Measurements from ENCODE around the gene GIPC3.

Gene GIPC3

DNA sequence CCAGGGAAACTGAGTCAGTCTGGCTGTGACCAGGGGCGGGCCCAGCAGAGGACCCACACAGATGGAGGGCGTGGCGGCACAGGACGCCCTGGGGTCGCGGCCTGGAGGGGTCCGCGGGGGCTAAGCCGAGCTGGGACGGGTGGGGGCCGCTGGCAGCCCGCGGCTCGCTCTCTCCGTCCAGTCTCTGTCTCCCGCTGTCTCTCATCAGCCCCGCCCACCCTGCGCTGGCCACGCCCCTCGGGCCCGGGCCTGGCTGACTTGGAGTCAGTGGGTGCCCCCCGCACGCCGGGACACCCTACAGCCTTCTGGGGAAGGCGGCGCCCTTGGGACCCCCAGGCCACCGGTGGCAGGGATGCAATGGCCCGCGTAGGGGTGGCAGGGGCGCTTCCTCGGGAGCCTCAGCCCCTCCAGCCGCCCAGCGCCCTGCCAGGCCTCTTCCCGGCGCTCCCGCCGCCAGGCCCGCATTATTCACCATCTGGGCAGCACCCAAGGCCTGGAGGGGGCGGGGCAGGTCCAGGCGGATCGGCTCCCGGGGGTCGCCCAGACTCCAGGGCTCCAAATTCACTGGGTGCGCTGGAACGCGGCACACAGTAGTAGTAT lies 21.5 kb downstream of the GIPC3 start, which contains the start of gene TBXA2R:
Gene TBXA2R (minus strand): TSS at position 186 of the 600 bp plus-strand sequence. CDS start 6,241 bp downstream, outside the sequence.
- Histone ChIP-seq H3K36me3 (ENCODE audit: control insufficient read depth, insufficient read depth, low read length) (peaks cover 19% of the 10 kb centered on the region), H3K4me3 (ENCODE audit: extremely low read depth, insufficient read depth, low read length, poor library complexity, severe bottlenecking) (peak within 1 kb of the TSS; percentile 56), H3K4me1 (ENCODE audit: control insufficient read depth, insufficient read depth, low read length, poor library complexity, severe bottlenecking) (peaks cover 26% of the 10 kb centered on the region), H3K9me3 (ENCODE audit: control insufficient read depth, low read length) (no peaks in the 10 kb centered on the region), H3K27ac (ENCODE audit: low read depth, low read length, severe bottlenecking) (peak within 1 kb of the TSS; percentile 82)
- 3 to 8% methylated on average over 42 to 44 of the region's 46 CpGs for WGBS, 2 experiments (ENCODE audit: insufficient coverage in 2 of 2)

DNA sequence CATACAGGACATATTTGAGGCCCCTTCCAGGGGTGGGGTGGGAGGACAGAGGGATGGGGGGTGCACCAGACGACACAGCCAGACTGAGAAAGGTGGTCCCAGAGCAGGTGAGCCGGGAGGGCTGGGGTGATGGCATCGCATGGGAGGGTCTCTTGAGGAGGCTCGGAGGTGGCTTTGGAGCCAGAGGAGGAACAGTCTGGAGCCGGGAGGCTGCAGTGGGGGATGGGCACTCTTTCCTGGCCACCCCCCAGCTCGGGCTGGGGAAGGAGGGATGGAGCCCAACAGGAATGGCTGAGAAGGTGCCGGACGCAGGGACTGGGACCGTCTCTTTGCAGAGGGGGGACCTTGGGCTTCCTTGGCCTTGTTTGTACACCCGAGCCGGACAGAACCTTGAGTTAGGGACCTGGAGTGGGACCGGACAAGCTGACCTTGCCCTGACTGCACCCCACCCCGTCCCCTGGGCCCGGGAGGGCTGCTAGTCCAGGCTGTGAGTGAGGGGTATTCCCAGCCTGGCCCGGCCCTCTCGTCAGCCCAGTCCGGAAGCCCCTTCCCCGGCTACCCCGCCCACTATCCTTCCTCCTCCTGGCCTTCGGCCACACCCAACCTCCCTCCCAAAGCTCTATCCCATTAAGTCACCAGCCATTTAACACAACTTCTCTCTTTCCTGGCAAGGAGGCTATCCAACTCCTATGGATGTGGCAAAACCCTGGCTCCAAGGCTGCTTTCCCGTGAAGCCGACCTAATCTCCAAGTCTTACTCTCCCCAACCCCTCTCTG lies 22.2 kb downstream of the GIPC3 start:
- Histone ChIP-seq H3K4me1 (ENCODE audit: control insufficient read depth, insufficient read depth, low read length, poor library complexity, severe bottlenecking) (peaks cover 26% of the 10 kb centered on the region), H3K4me3 (ENCODE audit: extremely low read depth, insufficient read depth, low read length, poor library complexity, severe bottlenecking) (peak overlapping the region; percentile 56), H3K27ac (ENCODE audit: low read depth, low read length, severe bottlenecking) (peak overlapping the region; percentile 82), H3K9me3 (ENCODE audit: control insufficient read depth, low read length) (no peaks in the 10 kb centered on the region), H3K36me3 (ENCODE audit: control insufficient read depth, insufficient read depth, low read length) (peaks cover 26% of the 10 kb centered on the region)
- 10 to 14% methylated on average over 16 to 20 of the region's 22 CpGs for WGBS, 2 experiments (ENCODE audit: insufficient coverage in 2 of 2)

DNA sequence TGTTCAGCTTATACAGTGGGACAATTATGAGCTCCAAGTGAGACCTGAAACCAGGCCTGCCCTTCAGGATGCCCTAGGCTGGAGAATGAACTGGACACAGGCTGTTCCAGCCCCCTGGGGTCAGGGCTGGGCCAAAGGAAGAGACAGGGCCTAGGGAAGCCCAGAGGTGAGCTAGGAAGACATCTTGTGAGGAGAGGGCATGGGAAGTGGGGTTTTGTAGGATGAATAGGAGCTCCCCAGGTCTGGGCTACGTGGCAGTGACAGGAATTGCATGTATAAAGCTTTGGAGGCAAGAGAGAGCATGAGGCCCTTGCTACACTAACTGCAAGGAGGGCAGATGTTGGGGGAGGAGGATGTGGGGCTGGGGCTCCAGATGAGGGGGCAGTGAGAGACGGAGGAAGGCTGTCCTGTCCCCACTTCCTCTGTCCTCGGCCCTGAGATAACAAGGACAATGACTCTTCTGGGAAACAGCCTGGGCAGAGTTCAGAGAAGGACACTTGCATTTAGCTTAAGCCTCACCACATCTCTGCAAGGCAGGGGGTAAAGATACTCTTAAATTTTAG lies 22.9 kb downstream of the GIPC3 start:
- H3K4me3 ChIP-seq (ENCODE audit: extremely low read depth, insufficient read depth, low read length, poor library complexity, severe bottlenecking): no peak overlapping the region
- no peaks in the 10 kb centered on the region for H3K9me3 ChIP-seq (ENCODE audit: control insufficient read depth, low read length)
- 50 to 79% methylated on average over 2 to 3 of the region's 3 CpGs for WGBS, 2 experiments (ENCODE audit: insufficient coverage in 2 of 2)
- peaks cover 31% of the 10 kb centered on the region for H3K36me3 ChIP-seq (ENCODE audit: control insufficient read depth, insufficient read depth, low read length)
- H3K4me1 ChIP-seq (ENCODE audit: control insufficient read depth, insufficient read depth, low read length, poor library complexity, severe bottlenecking): peaks cover 25% of the 10 kb centered on the region
- peak overlapping the region; percentile 82 for H3K27ac ChIP-seq (ENCODE audit: low read depth, low read length, severe bottlenecking)

DNA sequence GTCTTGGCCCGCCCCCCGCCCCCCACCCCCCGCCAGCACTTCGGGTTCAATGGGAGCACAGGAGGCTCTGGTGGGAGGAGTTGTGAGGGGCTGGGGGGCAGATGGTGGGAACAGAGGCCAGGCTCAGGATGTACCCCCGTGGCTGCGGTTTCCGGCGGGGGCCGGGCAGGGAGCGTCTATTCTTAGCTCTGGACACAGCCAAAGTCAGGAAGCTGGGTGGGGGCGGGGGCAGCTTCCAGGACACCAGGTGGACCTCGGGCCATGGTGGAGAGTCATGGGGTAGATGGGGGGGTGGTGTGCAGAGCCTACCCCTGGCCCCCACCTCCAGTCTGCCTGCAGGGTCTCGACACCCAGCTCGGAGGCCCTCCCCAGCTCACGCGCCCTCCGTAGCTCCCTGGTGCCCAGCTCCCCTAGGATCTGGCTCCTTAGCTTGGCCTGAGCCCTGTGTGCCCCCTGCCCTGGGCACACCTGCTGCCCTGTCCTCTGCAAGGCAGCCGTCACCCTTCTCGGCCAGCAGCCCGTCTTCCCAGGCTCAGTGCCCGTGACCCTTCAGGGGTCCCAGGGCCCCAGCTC lies 23.6 kb downstream of the GIPC3 start:
- Histone ChIP-seq H3K9me3 (ENCODE audit: control insufficient read depth, low read length) (no peaks in the 10 kb centered on the region), H3K36me3 (ENCODE audit: control insufficient read depth, insufficient read depth, low read length) (peaks cover 31% of the 10 kb centered on the region), H3K4me1 (ENCODE audit: control insufficient read depth, insufficient read depth, low read length, poor library complexity, severe bottlenecking) (peaks cover 18% of the 10 kb centered on the region), H3K4me3 (ENCODE audit: extremely low read depth, insufficient read depth, low read length, poor library complexity, severe bottlenecking) (no peak overlapping the region), H3K27ac (ENCODE audit: low read depth, low read length, severe bottlenecking) (no peak overlapping the region)
- WGBS, 2 experiments (ENCODE audit: insufficient coverage in 2 of 2): 89 to 91% methylated on average over 15 to 16 of the region's 21 CpGs

DNA sequence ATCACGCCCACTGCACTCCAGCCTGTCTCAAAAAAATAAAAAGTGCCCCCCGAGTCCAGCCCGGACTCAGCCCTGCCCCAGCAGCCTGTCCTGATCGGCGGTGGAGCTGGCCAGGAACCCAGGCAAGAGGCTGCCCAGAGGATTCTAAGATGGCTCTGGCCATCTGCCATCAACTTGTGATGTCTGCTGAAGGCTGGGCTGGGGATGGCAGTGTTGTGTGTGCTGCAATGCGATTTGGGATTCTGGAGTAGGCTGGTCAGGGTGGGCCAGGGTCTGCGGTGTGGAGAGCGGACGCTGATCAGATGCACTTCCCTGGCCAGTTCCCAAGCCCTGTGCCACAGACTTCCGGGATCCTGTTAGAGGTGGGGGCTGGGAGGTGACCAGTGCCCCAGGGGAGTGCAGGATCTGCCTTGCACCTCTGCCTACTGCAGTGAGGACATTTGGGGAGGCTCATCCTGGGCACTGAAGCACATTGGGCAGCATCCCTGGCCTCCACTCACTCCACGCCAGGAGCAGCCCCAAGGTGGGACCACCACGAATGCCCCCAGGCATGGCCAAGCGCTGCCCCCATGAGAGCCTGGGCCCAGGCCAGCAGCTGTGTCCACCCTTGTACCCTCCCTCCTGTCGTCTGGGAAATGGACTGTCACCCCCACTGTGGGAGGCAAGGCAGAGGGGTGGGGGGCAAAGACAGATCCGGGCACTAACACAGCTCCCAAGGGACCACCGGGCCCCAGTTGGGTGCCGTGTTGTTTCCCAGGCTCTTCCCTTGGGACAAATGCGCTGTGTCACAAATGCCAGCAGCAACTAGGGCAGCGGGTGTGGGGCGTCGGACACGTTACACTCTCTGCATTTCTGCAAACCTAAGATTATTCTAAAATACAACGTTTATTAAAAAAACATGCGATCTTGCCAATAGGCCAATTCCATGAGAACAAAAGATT lies 24.8 kb downstream of the GIPC3 start:
- Histone ChIP-seq H3K9me3 (ENCODE audit: control insufficient read depth, low read length) (no peaks in the 10 kb centered on the region), H3K4me1 (ENCODE audit: control insufficient read depth, insufficient read depth, low read length, poor library complexity, severe bottlenecking) (peaks cover 18% of the 10 kb centered on the region), H3K27ac (ENCODE audit: low read depth, low read length, severe bottlenecking) (no peak overlapping the region), H3K4me3 (ENCODE audit: extremely low read depth, insufficient read depth, low read length, poor library complexity, severe bottlenecking) (no peak overlapping the region), H3K36me3 (ENCODE audit: control insufficient read depth, insufficient read depth, low read length) (peaks cover 35% of the 10 kb centered on the region)
- 94 to 96% methylated on average over 18 to 21 of the region's 24 CpGs for WGBS, 2 experiments (ENCODE audit: insufficient coverage in 2 of 2)

DNA sequence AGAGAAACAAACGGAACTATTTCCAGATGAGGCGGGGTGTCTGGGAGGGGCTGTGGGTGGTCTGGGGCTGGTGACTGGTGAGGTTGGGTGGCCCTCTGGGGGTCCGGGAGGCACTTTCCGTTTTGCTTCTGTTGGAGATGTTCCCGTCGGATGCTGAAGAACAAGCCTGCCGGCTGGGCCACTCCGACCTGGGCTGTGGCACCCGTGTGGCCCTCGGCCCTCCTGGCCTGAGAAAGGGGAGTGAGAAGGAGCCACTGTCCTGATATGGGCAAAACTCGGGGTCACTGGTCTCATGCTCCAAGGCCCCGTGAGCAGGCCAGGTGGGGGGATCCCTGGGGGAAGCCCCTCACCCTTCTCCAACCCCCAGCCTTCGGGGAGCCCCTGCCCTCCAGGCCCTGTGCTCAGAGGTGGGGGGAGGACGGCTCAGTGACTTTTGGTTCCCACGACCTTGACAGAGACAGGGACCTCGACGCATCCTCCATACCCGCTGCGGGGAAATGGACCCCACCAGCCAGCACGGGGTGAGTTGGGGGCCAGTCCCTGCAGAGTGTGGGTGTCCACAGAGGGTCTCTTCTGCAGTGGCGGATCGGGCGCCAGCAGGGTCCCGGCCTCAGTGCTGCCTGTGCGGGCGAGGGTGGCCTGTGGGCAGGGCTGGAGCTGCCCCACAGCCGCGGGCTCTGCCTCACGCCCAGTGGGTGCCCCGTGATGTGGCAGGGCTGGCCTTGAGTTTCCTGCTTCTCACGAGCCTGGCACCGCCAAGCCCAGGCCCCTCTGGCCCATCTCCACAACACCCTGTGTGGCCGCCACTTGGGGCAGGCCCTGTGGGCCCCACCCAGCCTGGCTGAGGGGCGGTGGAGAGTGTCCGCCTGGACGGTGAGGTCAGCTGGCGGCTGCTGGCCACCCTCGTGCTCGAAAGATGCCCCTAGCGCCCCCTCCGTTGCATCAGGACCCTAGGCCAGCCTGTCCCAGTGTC lies 25.8 kb downstream of the GIPC3 start:
- no peak overlapping the region for H3K27ac ChIP-seq (ENCODE audit: low read depth, low read length, severe bottlenecking)
- H3K36me3 ChIP-seq (ENCODE audit: control insufficient read depth, insufficient read depth, low read length): peaks cover 39% of the 10 kb centered on the region
- H3K4me3 ChIP-seq (ENCODE audit: extremely low read depth, insufficient read depth, low read length, poor library complexity, severe bottlenecking): no peak overlapping the region
- WGBS, 2 experiments (ENCODE audit: insufficient coverage in 2 of 2): 93 to 95% methylated on average over 27 to 35 of the region's 41 CpGs
- peaks cover 18% of the 10 kb centered on the region for H3K4me1 ChIP-seq (ENCODE audit: control insufficient read depth, insufficient read depth, low read length, poor library complexity, severe bottlenecking)
- no peaks in the 10 kb centered on the region for H3K9me3 ChIP-seq (ENCODE audit: control insufficient read depth, low read length)

DNA sequence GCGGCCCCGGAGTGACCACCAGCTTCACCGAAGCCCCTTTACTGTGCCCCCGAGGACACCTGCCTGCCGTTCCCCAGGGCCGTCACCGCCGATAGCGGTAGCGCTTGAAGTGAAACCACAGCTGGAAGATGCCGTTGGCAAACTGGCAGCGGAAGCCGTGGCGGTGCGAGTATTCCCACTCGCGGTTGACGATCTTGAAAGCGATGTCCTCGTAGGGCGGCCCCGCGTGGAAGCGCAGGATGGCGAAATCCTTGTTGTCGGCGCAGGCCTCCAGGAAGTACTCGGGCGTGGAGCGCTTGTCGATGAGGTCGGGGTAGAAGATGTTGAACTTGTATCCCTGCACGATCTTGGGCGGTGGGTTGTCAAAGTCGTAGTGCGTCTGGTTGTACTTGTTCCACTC lies 26.6 kb downstream of the GIPC3 start:
- WGBS, 2 experiments (ENCODE audit: insufficient coverage in 2 of 2): 95 to 96% methylated on average over 36 of the region's 36 CpGs
- H3K4me3 ChIP-seq (ENCODE audit: extremely low read depth, insufficient read depth, low read length, poor library complexity, severe bottlenecking): no peak overlapping the region
- peaks cover 39% of the 10 kb centered on the region for H3K36me3 ChIP-seq (ENCODE audit: control insufficient read depth, insufficient read depth, low read length)

DNA sequence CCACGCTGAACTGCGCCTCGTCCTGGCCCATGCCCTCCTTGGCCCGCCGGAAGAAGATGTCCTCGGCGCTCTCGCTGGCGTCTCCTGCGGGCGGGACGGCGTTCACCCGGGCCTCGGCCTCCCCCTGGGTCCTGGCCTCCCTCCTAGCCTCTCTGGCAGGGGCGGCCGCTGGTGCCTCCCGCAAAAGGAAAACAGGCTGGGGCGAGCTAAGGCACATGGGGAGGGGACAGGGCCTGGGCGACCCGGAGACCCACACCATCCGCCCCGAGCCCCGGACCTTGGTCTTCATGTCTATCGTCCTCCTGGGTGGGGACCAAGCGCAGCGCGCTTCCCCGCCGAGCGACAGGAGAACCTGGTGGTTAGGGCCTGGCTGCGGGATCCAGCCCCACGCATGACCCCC lies 27.1 kb downstream of the GIPC3 start:
- Histone ChIP-seq H3K4me1 (ENCODE audit: control insufficient read depth, insufficient read depth, low read length, poor library complexity, severe bottlenecking) (peaks cover 17% of the 10 kb centered on the region), H3K27ac (ENCODE audit: low read depth, low read length, severe bottlenecking) (no peak overlapping the region), H3K4me3 (ENCODE audit: extremely low read depth, insufficient read depth, low read length, poor library complexity, severe bottlenecking) (no peak overlapping the region), H3K36me3 (ENCODE audit: control insufficient read depth, insufficient read depth, low read length) (peaks cover 43% of the 10 kb centered on the region), H3K9me3 (ENCODE audit: control insufficient read depth, low read length) (no peaks in the 10 kb centered on the region)
- 97% methylated on average over 27 to 33 of the region's 33 CpGs for WGBS, 2 experiments (ENCODE audit: insufficient coverage in 2 of 2)

More for the DNA sequence above, 26.6 kb downstream of the GIPC3 start:
- H3K4me1 ChIP-seq (ENCODE audit: control insufficient read depth, insufficient read depth, low read length, poor library complexity, severe bottlenecking): peaks cover 18% of the 10 kb centered on the region
- no peaks in the 10 kb centered on the region for H3K9me3 ChIP-seq (ENCODE audit: control insufficient read depth, low read length)
- H3K27ac ChIP-seq (ENCODE audit: low read depth, low read length, severe bottlenecking): no peak overlapping the region

DNA sequence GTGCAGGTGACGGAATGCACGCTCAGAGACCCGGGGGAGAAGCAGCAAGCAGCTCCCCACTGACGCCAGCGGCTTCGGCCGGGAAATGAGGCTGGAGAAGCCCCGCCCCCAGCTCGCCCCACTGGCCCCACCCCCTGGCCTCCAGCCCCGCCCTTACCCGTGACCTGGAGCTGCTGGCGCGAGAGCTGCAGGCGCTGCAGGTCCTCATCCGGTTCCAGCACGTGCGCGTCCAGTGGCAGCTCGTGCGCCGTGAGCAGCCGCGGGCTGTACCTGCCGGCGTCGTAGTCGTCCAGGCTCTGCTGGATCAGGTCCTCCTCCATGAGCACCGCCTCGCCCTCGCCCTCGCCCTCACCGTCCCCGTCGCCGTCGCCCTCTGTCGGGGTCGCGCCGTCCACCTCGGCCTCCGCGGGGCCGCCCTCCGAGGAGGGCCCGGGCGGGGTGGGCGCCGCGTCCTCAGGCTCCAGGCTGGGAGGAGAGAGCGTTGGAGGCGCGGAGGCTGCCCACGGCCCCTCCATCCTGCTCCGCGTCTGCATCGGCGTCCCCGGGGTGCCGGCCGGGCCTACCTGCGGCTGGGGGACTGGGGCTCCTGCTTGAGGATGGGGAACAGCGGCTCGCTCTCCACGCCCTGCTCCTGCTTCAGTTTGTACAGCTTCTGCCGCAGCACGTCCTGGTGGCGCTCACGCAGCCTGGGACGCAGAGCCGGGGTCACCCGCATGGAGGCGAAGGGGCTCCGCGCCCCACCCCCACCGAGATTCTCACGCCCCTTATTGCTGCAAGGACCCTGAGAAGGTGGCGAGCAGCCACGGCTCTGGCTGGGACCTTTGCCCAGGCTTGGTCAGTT lies 27.8 kb downstream of the GIPC3 start:
- no peaks in the 10 kb centered on the region for H3K9me3 ChIP-seq (ENCODE audit: control insufficient read depth, low read length)
- H3K27ac ChIP-seq (ENCODE audit: low read depth, low read length, severe bottlenecking): no peak overlapping the region
- peaks cover 43% of the 10 kb centered on the region for H3K36me3 ChIP-seq (ENCODE audit: control insufficient read depth, insufficient read depth, low read length)
- no peak overlapping the region for H3K4me3 ChIP-seq (ENCODE audit: extremely low read depth, insufficient read depth, low read length, poor library complexity, severe bottlenecking)
- peaks cover 12% of the 10 kb centered on the region for H3K4me1 ChIP-seq (ENCODE audit: control insufficient read depth, insufficient read depth, low read length, poor library complexity, severe bottlenecking)
- WGBS, 2 experiments (ENCODE audit: insufficient coverage in 2 of 2): 90 to 91% methylated on average over 67 to 78 of the region's 79 CpGs

Measured in mesodermal cell (in vitro differentiated cells).